ENCODE data around the gene ZNF630. TPM values are rescaled to one million over a fixed set of nuclear protein-coding genes. Genes with fewer than 3 reads are reported as not detected.
"Not testable (repeated sequence)": the region's sequence is repeated elsewhere in the genome, so short reads cannot be mapped to it uniquely, and the experiment has no call there.

The ZNF630 gene
- total and polyA plus RNA-seq, 2 donors (not counting 3 experiments of a cell fraction or from before 2014, with no cell fraction given) = 0.87 to 1.6 TPM

GRCh38 chrX:48021026-48021900, 50.2 kb downstream of the ZNF630 start:
- FAIRE-seq (no peak), DNase-seq (ENCODE audit: low read depth, low spot score) (peak; percentile 84)
- Histone ChIP-seq H2AFZ (ENCODE audit: low read depth, low read length) (peak overlapping the region; percentile 97), H3K4me3 (replicated peaks in 1 of 3; ENCODE audit: insufficient read depth in 1 of 3, low read depth in 1 of 3, low read length in 3 of 3) (peak overlapping the region; percentile 56 to 90 (median 61)), H4K20me1 (replicated peaks; ENCODE audit: control insufficient read depth, extremely low read depth, insufficient read depth, low read length) (no peaks in the 10 kb centered on the region), H3K9me3 (replicated peaks; ENCODE audit: control insufficient read depth, insufficient read depth, low read length) (no peaks in the 10 kb centered on the region), H3K36me3 (ENCODE audit: control insufficient read depth in 2 of 2, extremely low read depth in 1 of 2, insufficient read depth in 2 of 2, low read length in 2 of 2) (no peaks in the 10 kb centered on the region), H3K79me2 (ENCODE audit: control insufficient read depth, insufficient read depth, low read length) (no peaks in the 10 kb centered on the region), H3K27me3 (ENCODE audit: control insufficient read depth in 2 of 2, insufficient read depth in 2 of 2, low read length in 2 of 2) (no peaks in the 10 kb centered on the region), H3K4me2 (ENCODE audit: insufficient read depth, low read length) (peak overlapping the region; percentile 90), H3K27ac (ENCODE audit: insufficient read depth, low read depth, low read length) (peak overlapping the region; percentile 98), H3K9ac (replicated peaks; ENCODE audit: extremely low read depth, insufficient read depth, low read length) (peak overlapping the region; percentile 99), H3K4me1 (ENCODE audit: control insufficient read depth, extremely low read depth, insufficient read depth, low read length) (peaks cover 4% of the 10 kb centered on the region), H3K9me1 (replicated peaks; ENCODE audit: control insufficient read depth, extremely low read depth, insufficient read depth, low read length) (no peaks in the 10 kb centered on the region)
- dilution Hi-C loops (cut with MboI; ENCODE audit: extremely low pct_ligation_motif_present, low sequenced_read_pairs) = no loop called here
- no TSS peak for BruUV-seq (replicated peaks)
- no peak for TF ChIP-seq EZH2 (IDR thresholded peaks at IDR 0.05; ENCODE audit: borderline replicate concordance, low read depth, low read length, severe bottlenecking)
- no peak for TF ChIP-seq CTCF (IDR thresholded peaks at IDR 0.05; ENCODE audit: extremely low read depth in 1 of 2, insufficient read depth in 1 of 2, low read depth in 1 of 2, low read length in 2 of 2)
- no peak for TF ChIP-seq POLR2A (IDR thresholded peaks at IDR 0.05; ENCODE audit: low read depth, low read length)
- TF ChIP-seq GATA2 (IDR thresholded peaks at IDR 0.05; ENCODE audit: insufficient read depth, insufficient read length, low read depth, low read length) = no peak
- no peak for TF ChIP-seq JUN (IDR thresholded peaks at IDR 0.05; ENCODE audit: borderline replicate concordance, insufficient read depth, insufficient read length, low read depth)
- POLR2A ChIA-PET = no interaction called here
- CTCF ChIA-PET = interaction anchor here (1.3 kb wide), 1 partner anchor 62 kb away, joined by 3 read pairs; no protein-coding TSS in a partner anchor
- intact Hi-C loops (cut with micrococcal nuclease) = loop anchor here (1.0 kb wide), 2 partner anchors 167 to 185 kb away; partner anchors contain the start of gene ZNF81

- FAIRE-seq = peak; percentile 95
- H3K27ac ChIP-seq (ENCODE audit: insufficient read depth, low read depth, low read length); H3K9ac ChIP-seq (replicated peaks; ENCODE audit: extremely low read depth, insufficient read depth, low read length); BruUV-seq (replicated peaks); POLR2A ChIA-PET; H3K27me3 ChIP-seq (ENCODE audit: control insufficient read depth in 2 of 2, insufficient read depth in 2 of 2, low read length in 2 of 2); H3K36me3 ChIP-seq (ENCODE audit: control insufficient read depth in 2 of 2, extremely low read depth in 1 of 2, insufficient read depth in 2 of 2, low read length in 2 of 2); DNase-seq (ENCODE audit: low read depth, low spot score); H3K9me1 ChIP-seq (replicated peaks; ENCODE audit: control insufficient read depth, extremely low read depth, insufficient read depth, low read length); H3K9me3 ChIP-seq (replicated peaks; ENCODE audit: control insufficient read depth, insufficient read depth, low read length); H3K4me1 ChIP-seq (ENCODE audit: control insufficient read depth, extremely low read depth, insufficient read depth, low read length); dilution Hi-C loops (cut with MboI; ENCODE audit: extremely low pct_ligation_motif_present, low sequenced_read_pairs); intact Hi-C loops (cut with micrococcal nuclease); H4K20me1 ChIP-seq (replicated peaks; ENCODE audit: control insufficient read depth, extremely low read depth, insufficient read depth, low read length); H3K79me2 ChIP-seq (ENCODE audit: control insufficient read depth, insufficient read depth, low read length): not testable (repeated sequence)
- H3K4me2 ChIP-seq (ENCODE audit: insufficient read depth, low read length) = peak overlapping the region; percentile 90
- CTCF ChIA-PET = interaction anchor here (1.3 kb wide), 1 partner anchor 61 kb away, joined by 3 read pairs; no protein-coding TSS in a partner anchor
- H3K4me3 ChIP-seq (replicated peaks in 1 of 3; ENCODE audit: insufficient read depth in 1 of 3, low read depth in 1 of 3, low read length in 3 of 3) = peak overlapping the region in 2 of 3 experiments; percentile 56 to 90
- peak overlapping the region; percentile 97 for H2AFZ ChIP-seq (ENCODE audit: low read depth, low read length)
These were observed 51.0 kb downstream of the ZNF630 start for GRCh38 chrX:48020472-48020871.

- DNase-seq (ENCODE audit: low read depth, low spot score); dilution Hi-C loops (cut with MboI; ENCODE audit: extremely low pct_ligation_motif_present, low sequenced_read_pairs); H3K9me3 ChIP-seq (replicated peaks; ENCODE audit: control insufficient read depth, insufficient read depth, low read length); H3K36me3 ChIP-seq (ENCODE audit: control insufficient read depth in 2 of 2, extremely low read depth in 1 of 2, insufficient read depth in 2 of 2, low read length in 2 of 2); CTCF ChIA-PET; H3K27me3 ChIP-seq (ENCODE audit: control insufficient read depth in 2 of 2, insufficient read depth in 2 of 2, low read length in 2 of 2); H2AFZ ChIP-seq (ENCODE audit: low read depth, low read length); H3K4me1 ChIP-seq (ENCODE audit: control insufficient read depth, extremely low read depth, insufficient read depth, low read length); POLR2A ChIA-PET; H3K4me3 ChIP-seq (replicated peaks in 1 of 3; ENCODE audit: insufficient read depth in 1 of 3, low read depth in 1 of 3, low read length in 3 of 3); H4K20me1 ChIP-seq (replicated peaks; ENCODE audit: control insufficient read depth, extremely low read depth, insufficient read depth, low read length); H3K9me1 ChIP-seq (replicated peaks; ENCODE audit: control insufficient read depth, extremely low read depth, insufficient read depth, low read length); H3K4me2 ChIP-seq (ENCODE audit: insufficient read depth, low read length); intact Hi-C loops (cut with micrococcal nuclease); H3K79me2 ChIP-seq (ENCODE audit: control insufficient read depth, insufficient read depth, low read length); BruUV-seq (replicated peaks); H3K27ac ChIP-seq (ENCODE audit: insufficient read depth, low read depth, low read length); H3K9ac ChIP-seq (replicated peaks; ENCODE audit: extremely low read depth, insufficient read depth, low read length): not testable (repeated sequence)
- FAIRE-seq = peak; percentile 78
These were observed 51.5 kb downstream of the ZNF630 start for GRCh38 chrX:48019892-48020291.

Measured in endothelial cell of umbilical vein (primary cell).